ENCODE data around the gene TBCD. TPM values are rescaled to one million over a fixed set of nuclear protein-coding genes. Genes with fewer than 3 reads are reported as not detected.
"Not testable (repeated sequence)": the region's sequence is repeated elsewhere in the genome, so short reads cannot be mapped to it uniquely, and the experiment has no call there.

TBCD gene
- total RNA-seq, 1 experiment from 2014 or later: 17.4 TPM

DNA sequence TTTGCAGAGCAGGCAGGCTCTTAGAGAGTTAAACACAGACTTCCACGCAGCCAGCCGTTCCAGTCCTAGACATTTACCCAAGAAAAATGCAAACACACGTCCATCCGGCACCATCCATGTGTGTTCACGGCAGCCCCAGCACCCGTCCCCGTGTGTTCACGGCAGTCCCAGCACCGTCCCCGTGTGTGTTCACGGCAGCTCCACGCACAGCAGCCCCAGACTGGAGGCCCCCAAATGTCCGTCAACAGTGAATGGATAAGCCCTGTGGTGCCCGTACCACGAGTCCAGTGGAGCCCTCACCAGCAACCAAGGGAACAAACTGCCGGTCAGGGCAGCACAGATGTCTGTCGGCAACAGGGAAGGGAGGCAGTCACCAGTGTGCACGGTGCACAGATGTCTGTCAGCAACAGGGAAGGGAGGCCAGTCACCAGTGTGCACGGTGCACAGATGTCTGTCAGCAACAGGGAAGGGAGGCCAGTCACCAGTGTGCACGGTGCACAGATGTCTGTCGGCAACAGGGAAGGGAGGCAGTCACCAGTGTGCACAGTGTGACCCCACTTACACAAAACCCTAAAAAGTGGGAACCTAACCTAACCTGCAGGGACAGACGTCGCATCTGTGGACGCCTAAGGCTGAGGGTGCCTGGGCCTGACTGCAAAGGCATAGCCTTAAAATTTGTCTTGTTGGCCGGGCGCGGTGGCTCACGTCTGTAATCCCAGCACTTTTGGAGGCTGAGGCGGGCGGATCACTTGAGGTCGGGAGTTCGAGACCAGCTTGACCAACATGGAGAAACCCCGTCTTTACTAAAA, 216.4 kb downstream of the TBCD start:
- not testable (repeated sequence) for DNase-seq (ENCODE audit: low read depth)

DNA sequence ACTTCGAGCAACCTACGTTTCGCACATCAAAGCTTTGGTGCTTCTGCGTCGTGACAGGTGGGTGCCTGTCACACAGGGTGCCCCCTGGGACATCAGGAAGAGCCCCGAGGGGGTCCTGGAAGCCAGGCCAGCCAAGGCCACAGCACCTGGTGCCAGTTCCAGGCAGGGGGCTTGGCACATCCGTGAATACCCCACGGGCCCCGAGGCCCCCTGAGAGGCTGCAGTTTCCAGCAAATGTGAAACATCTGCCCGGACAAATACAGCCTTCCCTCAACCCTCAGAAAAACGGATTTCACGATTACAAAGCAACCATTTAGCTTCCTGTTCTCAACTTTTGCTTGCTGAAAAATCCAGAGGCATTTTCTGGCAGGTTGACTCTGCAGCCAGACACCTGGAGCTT, 218.2 kb downstream of the TBCD start:
- no peak for DNase-seq (ENCODE audit: low read depth)

DNA sequence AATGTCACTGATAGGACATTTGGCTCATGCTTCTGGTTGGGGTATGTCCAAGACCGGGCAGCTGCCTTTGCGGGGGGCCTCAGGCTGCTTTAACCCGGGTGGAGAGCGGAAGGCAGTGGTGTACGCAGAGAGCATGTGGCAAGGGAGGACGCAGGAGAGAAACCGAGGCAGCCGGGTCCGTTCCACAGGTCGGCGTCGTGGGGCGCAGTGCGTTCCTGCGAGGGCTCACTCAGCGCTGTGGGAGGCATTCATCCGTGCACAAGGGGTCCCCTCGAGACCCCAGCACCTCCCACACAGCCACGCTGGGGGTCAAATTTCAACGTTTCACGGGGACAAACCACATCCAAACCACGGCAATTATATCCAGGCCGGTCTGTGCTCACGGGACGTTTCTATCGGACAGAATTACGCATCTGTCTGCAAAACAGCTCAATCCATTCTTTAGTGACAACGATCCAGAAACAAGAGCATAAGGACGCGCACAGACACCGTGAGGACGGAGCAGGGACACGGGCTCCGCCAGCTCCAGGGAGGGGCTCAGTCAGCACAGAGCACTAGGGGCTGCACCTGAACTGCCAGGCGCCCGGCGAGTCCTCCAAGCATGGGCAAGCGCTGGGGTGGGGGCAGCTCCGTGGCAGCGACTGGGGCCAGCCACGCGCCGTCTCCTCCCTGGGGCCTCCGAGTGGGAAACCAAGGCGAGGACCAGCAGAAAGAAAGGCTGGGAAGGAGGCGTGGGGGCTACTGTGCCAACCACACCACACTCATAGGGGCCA, 219.1 kb downstream of the TBCD start:
- DNase-seq (ENCODE audit: low read depth): no peak

DNA sequence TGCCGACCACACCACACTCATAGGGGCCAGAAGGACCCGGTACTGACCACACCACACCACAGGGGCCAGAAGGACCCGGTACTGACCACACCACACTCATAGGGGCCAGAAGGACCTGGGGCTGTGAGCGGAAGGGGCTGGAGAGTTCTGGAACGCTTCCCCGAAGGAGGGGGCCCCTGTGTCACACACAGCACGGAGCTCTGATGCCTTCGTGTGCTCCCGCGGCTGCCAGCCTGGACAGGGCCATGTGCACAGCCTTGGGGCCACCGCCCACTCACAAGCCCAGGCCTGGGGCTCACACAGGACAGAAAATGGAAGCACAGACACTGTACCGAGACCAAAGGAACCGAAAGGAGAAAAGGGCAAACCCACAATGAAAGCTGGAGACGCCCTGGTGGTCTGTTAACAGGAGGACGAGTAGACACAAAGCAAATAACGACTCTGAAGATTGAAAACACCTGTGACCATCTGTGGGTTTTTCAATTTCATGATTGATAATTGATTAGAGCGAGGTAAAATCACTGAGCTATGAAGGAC, 221.0 kb downstream of the TBCD start:
- no peak for DNase-seq (ENCODE audit: low read depth)

DNA sequence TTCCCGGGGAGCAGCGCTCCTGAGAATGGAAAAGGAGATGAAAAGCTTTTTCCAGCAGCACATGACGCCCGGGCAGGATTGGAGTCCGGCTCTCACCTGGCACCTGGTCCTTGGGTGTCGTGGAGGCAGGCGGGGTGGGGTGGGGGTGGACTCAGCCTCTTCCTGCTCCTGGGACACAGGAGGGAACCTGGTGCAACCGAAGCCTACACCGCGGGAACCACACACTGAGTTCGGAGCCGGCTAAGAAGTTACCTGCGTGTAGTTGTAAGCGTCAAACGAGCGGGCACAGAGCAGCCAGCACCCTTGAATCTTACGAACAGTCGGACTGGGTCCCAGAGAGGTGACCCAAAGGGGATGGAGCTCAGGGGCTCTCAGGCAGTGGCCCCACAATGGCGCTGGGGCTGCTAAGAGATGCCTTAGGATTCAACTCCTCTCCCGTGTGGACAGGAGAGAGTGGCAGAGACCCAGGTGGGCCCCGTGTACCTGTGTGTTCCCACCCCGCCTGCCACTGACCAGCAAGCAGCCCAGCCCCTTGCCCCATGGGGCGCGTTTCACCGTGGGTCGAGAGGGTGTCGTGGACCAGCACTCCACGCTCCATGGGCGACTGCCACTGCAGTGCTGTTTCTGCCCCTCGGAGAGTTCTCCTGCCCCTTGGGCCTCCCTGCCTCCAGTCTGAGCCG, 221.7 kb downstream of the TBCD start:
- DNase-seq (ENCODE audit: low read depth): no peak

DNA sequence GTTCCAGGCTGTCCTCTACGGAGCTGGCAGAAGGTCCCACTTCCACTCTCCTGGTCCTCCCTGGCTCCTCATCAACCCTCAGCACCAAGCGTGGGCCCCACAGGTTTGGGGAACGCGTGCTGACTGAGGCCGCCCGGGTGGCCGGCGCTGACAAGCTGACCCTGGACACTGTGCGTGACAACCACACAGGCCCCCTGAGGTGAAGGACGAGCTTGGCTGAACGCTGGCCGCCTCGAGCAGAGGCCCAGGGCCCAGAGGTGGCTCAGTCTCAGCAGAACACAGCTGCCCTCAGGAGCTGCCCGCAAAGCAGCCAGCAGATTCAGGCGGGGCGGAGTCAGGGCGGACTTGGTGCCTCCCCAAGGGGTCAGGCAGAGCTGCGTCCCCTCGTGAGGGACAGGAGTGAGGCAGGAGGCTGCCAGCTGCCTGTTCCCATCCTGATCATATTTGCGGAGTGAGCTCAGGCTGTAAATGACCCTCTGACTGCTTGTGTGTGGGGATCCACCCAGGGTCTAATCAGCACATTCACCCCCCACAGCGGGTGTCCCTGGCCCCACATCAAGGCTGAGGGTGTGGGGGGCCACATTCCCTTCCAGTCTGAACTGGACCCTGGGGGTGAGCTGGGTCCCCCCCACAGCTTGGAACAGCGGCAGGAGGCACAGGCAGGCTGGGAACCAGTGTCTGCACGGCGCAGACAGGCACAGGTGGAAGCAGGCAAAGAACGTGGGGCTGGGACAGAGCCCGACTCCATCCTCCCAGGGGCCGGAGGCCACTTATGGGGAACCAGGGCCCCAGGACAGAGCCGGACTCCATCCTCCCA, 222.5 kb downstream of the TBCD start:
- no peak for DNase-seq (ENCODE audit: low read depth)

DNA sequence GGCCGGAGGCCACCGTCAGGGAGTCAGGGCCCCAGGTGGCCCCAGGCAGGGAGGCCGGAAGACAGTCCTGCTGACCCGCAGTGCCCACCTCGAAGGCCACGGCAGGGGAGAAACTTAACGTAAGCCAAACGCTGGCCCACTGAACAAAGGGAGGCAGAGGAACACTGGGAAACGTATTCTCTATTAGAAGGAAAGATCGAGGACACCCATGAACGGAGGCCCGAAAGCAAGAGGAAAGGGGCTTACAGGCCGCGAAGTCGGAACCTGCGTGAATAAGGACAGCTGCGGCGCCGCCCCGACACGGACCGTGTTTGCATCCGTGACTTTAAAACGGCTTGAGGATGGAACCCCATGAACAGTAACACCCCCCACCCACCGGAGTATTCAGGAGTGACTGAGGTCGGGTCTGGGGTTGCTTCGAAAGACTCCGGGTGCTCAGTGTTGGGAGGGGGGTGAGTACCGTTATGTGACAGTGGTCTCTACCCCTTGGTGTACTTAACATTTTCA, 225.2 kb downstream of the TBCD start:
- no peak for DNase-seq (ENCODE audit: low read depth)

DNA sequence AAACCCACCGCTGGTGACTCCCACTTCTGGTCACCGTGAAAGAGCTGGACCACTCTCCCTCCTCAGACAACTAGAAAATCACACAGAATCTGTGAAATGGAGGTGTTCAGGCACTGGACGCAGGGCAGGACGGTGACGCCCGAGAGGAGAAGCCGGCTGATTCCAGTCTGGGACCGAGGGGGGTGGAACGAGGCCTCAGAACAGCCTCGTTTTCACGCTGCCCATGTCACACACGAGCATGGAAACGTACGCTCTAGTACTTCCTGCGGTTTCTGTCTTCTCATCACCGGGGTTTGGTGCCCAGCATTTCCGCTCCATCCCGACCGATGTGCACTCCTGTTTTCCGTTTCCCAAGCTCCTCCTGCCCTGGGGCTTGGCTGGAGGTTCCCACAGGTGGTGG, 225.7 kb downstream of the TBCD start:
- no peak for DNase-seq (ENCODE audit: low read depth)

DNA sequence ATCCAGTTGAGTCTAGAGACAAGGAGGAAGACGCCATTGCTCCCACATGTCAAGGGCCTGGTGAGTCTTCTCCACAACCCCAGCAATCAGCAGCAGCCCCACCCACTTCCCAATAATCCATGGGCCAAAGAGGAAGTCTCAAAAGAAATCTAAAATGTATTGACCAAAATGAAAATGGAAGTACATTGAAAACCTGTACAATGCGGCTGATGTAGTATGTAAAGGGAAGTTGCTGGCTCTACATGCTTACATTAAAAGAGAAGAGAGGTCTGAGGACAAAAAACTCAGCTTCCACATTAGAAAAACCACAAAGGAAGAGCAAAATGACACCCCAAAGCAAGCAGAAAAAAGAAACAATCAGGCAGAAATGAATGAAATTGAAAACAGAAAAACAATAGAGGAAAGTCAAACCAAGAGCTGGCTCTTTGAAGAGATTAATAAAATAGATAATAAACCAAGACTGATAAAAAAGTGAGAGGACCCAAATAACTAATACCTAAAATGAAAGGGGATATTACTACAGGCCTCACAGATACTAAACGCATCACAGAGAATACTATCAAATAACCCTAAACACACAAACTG, 227.0 kb downstream of the TBCD start:
- DNase-seq (ENCODE audit: low read depth): no peak

DNA sequence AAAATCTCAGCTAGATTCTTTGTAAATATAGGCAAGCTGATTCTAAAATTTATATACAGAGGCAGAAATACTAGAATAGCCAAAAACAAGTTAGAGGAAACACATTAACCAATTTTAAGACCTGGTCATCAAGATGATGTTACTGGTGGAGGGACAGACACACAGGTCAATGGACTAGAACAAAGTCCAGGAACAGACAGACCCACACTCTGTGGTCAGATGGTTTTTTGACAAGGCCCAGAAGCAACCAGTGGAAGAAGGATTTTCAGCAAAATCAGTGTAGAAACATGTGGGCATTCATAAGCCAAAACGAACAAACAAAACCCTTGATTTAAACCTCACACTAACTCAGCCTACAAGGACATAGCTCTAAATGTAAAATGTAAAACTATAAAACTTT, 227.9 kb downstream of the TBCD start:
- DNase-seq (ENCODE audit: low read depth): no peak

DNA sequence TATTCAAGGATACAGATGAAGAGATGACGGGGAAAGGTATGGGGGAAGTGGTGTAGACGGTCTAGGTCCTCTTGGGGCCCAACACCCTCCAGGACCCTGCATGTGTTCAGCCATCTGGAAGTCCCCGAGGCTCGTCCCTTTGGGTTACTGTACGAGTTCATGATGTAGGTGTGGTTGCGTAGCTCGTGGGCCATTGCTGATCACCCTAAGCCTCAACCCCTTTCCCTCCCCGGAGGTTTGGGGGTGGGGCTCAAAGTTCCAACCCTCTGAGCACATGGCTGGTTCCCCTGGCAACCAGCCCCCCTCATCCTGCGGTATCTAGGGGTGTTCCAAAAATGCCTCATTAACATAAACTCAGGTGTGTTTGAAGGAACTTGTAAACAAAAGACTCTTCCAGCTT, 228.8 kb downstream of the TBCD start:
- DNase-seq (ENCODE audit: low read depth): no peak

DNA sequence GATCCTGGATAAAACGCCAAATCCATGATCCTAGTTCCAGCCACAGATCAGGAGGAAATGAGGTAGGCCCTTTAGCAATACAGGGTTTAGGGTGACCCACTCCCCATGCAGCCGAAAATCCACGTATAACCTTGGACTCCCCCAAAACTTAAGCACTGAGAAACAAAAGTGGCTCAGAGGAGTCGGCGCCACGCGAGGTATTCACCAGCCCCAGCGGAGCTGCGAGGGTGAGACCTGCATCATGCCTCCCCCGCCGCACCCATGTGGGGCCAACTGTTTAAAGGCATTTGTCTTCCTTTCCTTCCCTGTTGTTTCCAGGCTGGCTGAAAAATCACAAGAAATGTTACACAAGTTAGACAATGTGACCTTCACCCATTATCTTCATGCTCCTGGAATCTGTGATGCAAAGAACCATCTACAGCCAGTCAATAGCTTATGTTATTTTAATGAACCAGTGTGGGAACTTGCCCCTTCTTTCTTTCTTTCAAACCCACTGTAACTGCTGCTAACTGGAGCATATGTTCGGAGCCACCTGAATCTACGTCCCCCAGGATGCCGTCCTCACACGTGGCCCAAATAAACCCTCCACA, 229.4 kb downstream of the TBCD start:
- no peak for DNase-seq (ENCODE audit: low read depth)

DNA sequence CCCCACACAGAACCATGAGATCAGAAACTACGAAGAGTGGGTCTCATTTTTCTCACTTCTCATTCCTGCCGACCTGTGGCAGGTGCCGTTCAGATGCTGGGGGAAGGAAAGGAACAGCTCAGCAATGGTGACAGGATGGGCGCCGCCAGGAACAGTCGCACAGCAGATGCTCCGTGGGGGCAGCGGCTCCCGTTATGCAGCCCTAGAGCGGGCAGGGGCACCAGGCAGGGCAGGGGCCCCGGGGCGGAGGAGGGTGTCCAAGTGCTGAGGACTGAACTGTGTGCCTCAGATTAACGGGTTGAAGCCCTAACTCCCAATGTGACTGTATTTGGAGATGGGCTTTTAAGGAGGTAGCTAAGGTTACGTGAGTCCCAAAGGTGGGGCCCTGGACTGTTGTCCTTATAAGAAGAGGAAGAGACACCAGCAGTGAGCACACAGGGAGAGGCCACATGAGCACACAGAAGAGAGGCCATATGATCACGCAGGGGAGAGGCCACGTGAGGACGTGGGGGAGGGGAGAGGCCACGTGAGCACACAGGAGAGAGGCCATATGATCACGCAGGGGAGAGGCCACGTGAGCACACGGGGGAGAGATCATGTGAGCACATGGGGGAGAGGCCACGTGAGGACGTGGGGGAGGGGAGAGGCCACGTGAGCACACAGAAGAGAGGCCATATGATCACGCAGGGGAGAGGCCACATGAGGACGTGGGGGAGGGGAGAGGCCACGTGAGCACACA, 231.8 kb downstream of the TBCD start:
- no peak for DNase-seq (ENCODE audit: low read depth)

DNA sequence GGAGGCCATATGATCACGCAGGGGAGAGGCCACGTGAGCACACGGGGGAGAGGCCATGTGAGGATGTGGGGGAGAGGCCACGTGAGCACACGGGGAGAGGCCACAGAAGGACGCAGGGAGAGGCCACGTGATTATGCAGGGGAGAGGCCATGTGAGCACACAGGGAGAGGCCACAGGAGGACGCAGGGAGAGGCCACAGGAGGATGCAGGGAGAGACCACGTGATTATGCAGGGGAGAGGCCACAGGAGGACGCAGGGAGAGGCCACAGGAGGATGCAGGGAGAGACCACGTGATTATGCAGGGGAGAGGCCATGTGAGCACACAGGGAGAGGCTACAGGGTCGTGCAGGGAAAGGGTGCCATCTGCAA, 232.4 kb downstream of the TBCD start:
- not testable (repeated sequence) for DNase-seq (ENCODE audit: low read depth)

DNA sequence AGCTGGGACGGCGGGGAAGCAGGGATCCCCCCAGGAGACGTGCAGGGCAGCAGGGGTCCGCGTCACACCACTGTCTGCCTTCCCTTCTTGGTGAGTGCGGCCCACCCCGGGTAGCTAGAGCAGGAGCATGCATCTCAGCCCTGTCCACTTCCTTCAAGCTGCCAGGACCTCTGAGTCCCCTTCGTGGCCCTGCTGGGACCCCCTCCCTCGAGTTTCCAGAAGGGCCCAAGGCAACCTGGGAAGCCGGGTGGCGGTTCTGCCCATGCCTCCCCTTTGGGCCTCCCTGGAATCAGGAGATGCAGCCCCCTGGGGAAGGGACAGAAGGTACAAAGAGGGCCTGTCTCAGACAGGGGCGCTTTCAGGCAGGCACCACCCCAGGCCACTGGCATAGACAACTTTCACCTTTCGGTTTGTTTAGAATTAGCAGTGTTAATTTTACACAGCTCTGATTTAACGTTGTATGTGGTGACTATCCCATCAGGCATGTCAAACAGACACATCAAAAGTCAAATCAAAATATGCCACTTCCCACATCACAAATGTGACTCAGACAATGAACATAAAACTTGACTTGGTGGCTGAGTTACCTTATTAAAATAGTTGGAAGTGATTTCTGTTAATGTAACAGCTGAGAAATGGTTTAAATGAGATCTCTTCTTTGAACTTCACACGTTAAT, 233.0 kb downstream of the TBCD start:
- no peak for DNase-seq (ENCODE audit: low read depth)

DNA sequence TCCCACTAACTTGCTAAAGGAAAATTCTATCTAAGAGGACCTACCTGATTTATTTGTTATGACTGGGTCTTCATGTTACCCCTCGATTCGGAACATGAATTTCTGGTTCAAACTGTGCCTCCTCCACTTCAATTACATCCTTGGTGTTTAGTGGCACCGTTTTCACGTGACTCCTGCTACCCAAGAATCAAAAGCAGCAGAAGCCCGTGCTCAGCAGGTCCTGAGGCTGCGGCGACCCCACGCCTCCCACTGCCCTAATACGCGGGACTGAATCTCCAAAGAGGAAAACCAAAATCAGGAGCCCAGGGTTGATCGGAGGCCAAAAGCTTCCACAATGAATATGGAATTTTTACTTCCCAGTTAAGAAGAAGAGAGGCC, 233.6 kb downstream of the TBCD start:
- DNase-seq (ENCODE audit: low read depth): no peak

DNA sequence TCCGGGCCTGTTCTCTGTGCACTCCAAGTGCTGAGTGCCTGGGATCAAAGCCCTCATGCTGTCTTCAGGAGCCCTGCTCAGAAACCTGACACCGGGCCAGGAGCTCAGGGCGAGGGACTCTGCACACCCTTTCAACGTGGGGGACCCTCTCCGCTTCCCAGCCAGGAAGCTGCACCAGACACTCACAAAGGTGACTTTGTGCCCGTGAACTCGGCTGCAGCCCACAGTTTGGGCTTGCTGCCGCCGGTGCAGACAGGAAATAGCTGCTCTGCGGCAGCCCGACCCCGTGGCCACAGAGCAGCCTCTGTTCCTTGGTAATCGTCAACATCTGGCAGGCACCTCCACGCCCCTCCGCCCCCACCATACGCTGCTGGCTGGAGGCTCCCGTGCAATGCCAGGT, 234.1 kb downstream of the TBCD start:
- DNase-seq (ENCODE audit: low read depth): peak; percentile 62

DNA sequence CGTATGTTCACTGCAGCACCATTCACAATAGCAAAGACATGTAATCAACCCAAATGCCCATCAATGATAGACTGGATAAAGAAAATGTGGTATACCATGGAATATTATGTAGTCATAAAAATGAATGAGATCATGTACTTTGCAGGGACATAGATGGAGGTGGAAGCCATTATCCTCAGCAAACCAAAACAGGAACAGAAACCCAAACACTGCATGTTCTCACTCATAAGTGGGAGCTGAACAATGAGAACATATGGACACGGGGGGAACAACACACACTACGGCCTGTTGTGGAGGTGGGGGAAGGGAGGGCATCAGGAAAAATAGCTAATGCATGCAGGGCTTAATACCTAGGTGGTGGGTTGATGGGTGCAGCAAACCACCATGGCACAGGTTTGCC, 237.2 kb downstream of the TBCD start:
- not testable (repeated sequence) for DNase-seq (ENCODE audit: low read depth)

DNA sequence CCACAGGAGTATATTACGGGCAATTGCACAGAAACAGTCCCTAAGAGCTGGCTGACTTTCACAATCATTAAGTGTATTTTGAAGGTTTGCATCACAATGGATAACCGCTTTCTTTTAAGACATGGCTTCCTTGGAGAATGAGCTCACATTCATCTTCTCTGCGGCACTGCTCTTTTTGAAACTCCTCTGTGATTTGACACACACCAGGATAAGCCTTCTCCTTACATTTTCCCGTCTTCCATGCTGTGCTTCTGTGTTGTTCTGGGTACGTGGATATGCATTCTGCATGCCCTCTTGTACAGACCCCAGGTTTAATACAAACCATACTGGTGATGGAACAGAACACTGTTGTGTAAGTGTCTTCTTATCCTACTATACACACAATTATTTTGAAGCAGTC, 238.0 kb downstream of the TBCD start:
- no peak for DNase-seq (ENCODE audit: low read depth)
